ENCODE measurements around the gene CLDN10.

DNA sequence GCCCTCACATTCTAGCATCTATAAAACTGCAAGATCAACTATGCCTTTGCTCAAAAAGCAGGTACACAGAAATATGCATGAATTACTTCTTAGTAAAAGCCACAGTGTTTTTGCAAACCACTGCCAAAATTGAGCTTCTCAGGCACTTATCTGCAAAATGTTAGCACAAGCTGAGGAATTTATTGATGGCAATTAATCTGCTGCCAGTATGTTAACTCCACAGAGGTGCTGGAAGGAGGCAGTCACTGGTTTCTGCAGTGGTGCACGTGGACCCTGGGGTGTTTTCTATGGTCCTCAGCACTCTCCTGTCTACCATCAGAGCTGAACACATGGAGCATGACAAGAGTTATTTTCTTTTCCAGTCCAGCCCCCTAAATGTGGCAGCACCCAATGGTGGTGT, 44.2 kb downstream of the CLDN10 start:
- TF ChIP-seq CTCF (IDR thresholded peaks at IDR 0.05) (no peak), POLR2AphosphoS5 (IDR thresholded peaks at IDR 0.05) (no peak)

All from gastroesophageal sphincter (tissue), 3 donors.